Measurements from ENCODE around the gene IGSF10.

IGSF10 gene

GRCh38 chr3:151462278-151462780, 1.5 kb upstream of the IGSF10 start:
- no peak for DNase-seq

- no peak for DNase-seq
Measured at GRCh38 chr3:151460228-151460627, 633 bp downstream of the IGSF10 start.

- DNase-seq, result no peak
Measured at GRCh38 chr3:151459358-151459757, 1.5 kb downstream of the IGSF10 start.

GRCh38 chr3:151456065-151456464, 4.8 kb downstream of the IGSF10 start:
- DNase-seq, result no peak

GRCh38 chr3:151452841-151453240, 8.0 kb downstream of the IGSF10 start:
- DNase-seq, result no peak

- no peak for DNase-seq
Measured at GRCh38 chr3:151452368-151452767, 8.5 kb downstream of the IGSF10 start.

- no peak for DNase-seq
Measured at GRCh38 chr3:151446002-151446340, 14.9 kb downstream of the IGSF10 start.

- no peak for DNase-seq
Measured at GRCh38 chr3:151445273-151446001, 15.4 kb downstream of the IGSF10 start.

- no peak for DNase-seq
Measured at GRCh38 chr3:151443583-151443982, 17.3 kb downstream of the IGSF10 start.

- DNase-seq, result no peak
Measured at GRCh38 chr3:151440940-151441339, 19.9 kb downstream of the IGSF10 start.

- DNase-seq, result peak; percentile 86
Measured at GRCh38 chr3:151439652-151440125, 21.2 kb downstream of the IGSF10 start.

- no peak for DNase-seq
Measured at GRCh38 chr3:151437906-151438305, 23.0 kb downstream of the IGSF10 start.

GRCh38 chr3:151436675-151437446, 24.0 kb downstream of the IGSF10 start:
- DNase-seq, result no peak

- peak; percentile 70 for DNase-seq
Measured at GRCh38 chr3:151434151-151434890, 26.5 kb downstream of the IGSF10 start.

GRCh38 chr3:151432616-151433372, 28.1 kb downstream of the IGSF10 start:
- DNase-seq, result no peak

- peak; percentile 47 for DNase-seq
Measured at GRCh38 chr3:151431940-151432339, 28.9 kb downstream of the IGSF10 start.

GRCh38 chr3:151430821-151431484, 29.9 kb downstream of the IGSF10 start:
- DNase-seq, result no peak

GRCh38 chr3:151428386-151428785, 32.5 kb downstream of the IGSF10 start:
- DNase-seq, result no peak

- DNase-seq, result no peak
Measured at GRCh38 chr3:151426341-151426657, 34.6 kb downstream of the IGSF10 start.

- DNase-seq, result no peak
Measured at GRCh38 chr3:151425627-151426340, 35.1 kb downstream of the IGSF10 start.

GRCh38 chr3:151423091-151423490, 37.8 kb downstream of the IGSF10 start:
- DNase-seq, result no peak

- DNase-seq, result no peak
Measured at GRCh38 chr3:151421938-151422337, 38.9 kb downstream of the IGSF10 start.

Data from NCI-H526 treated with DMSO at 0.1 percent for 48 hours (cell line).